ENCODE data around the gene CDH4.

Gene CDH4

DNA sequence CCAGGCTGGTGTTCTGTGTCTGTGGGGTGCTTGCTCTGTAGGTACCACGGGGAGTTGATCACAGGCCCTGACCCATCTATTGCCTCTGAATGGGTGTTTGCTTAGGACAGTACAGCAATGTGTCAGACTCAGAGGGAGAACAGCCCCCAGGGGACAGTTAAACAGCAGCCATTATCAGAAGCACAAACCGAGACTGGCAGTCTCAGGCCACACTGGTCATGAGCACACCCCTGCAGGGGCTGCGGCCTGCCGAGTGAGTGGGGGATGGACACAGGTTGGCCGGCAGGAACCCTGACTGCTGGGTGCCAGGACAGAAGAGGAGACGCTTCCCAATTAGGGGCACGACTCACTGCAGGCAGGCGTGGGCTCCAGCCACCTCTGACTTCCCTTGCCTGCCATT is 395.6 kb downstream of the CDH4 start:
- H3K27ac ChIP-seq: no peak overlapping the region
- ChIA-PET CTCF (no interaction called here), POLR2A (ENCODE audit: low non-redundant PET) (no interaction called here)
- no peak for DNase-seq (ENCODE audit: low spot score)
- no peak for TF ChIP-seq CTCF (conservative IDR thresholded peaks at IDR 0.05; ENCODE audit: low read depth)

- no peak for DNase-seq (ENCODE audit: low spot score)
- H3K27ac ChIP-seq: no peak overlapping the region
- POLR2A ChIA-PET (ENCODE audit: low non-redundant PET): no interaction called here
- CTCF ChIA-PET: interaction anchor here (0.7 kb wide), 1 partner anchor 12 kb away, joined by 3 read pairs; no protein-coding TSS in a partner anchor
- no peak for TF ChIP-seq CTCF (conservative IDR thresholded peaks at IDR 0.05; ENCODE audit: low read depth)
These were observed 397.2 kb downstream of the CDH4 start for GRCh38 chr20:61649105-61649859.

- H3K27ac ChIP-seq: no peak overlapping the region
- no peak for TF ChIP-seq CTCF (conservative IDR thresholded peaks at IDR 0.05; ENCODE audit: low read depth)
- POLR2A ChIA-PET (ENCODE audit: low non-redundant PET): no interaction called here
- DNase-seq (ENCODE audit: low spot score): no peak
- CTCF ChIA-PET: no interaction called here
These were observed 397.8 kb downstream of the CDH4 start for GRCh38 chr20:61649860-61650162.

GRCh38 chr20:61650912-61651733 is 399.1 kb downstream of the CDH4 start:
- no peak overlapping the region for H3K27ac ChIP-seq
- no peak for DNase-seq (ENCODE audit: low spot score)
- POLR2A ChIA-PET (ENCODE audit: low non-redundant PET): no interaction called here
- CTCF ChIA-PET: no interaction called here
- no peak for TF ChIP-seq CTCF (conservative IDR thresholded peaks at IDR 0.05; ENCODE audit: low read depth)

DNA sequence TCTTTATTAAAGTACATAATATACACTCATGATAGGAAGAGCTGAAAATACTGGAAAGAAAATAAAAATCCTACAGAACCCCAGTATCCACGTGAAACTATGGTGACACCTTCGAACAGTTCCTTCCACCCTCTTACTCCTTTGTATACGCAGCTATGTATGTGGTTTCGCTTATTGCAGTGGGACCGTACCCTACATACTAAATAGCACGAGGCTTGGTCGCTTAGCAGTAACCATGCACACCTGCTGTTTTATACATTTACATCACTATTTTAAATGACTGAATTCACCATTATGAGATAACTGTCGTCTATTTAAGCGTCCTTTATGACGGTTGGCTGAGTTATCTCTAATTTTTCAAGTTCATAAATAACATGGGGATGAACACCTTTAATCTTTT is 400.1 kb downstream of the CDH4 start:
- no peak for TF ChIP-seq CTCF (conservative IDR thresholded peaks at IDR 0.05; ENCODE audit: low read depth)
- ChIA-PET POLR2A (ENCODE audit: low non-redundant PET) (no interaction called here), CTCF (no interaction called here)
- H3K27ac ChIP-seq: no peak overlapping the region
- no peak for DNase-seq (ENCODE audit: low spot score)

DNA sequence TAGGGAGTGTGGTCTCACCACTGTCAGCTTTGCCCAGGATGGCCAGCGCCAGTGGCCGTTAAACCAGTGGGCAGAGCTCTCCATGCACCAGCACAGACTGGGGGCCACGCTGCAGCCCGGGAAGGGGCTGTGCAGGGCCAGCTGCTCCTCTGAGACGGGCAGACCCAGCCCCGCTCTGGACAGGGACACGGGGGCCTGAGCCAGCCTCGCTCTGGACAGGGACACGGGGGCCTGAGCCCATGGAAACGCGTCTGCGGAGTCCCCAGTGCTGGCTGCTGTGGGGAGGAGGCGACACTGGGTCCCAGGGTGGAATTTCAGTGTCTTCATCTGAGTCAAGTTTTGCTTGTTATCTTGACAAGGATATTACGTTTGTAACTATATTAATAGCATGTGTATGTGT is 402.7 kb downstream of the CDH4 start:
- TF ChIP-seq CTCF (conservative IDR thresholded peaks at IDR 0.05; ENCODE audit: low read depth): no peak
- H3K27ac ChIP-seq: no peak overlapping the region
- ChIA-PET POLR2A (ENCODE audit: low non-redundant PET) (no interaction called here), CTCF (no interaction called here)
- DNase-seq (ENCODE audit: low spot score): no peak
